Astrocyte of the spinal cord (primary cell): ENCODE results near the gene PACS2.

ENCODE experiments used
- DNase-seq: peaks from one replicate; pipeline ENCODE4 v3.0.0; 2011; ENCODE audit warnings: low read depth, low spot score
- H3K4me3 ChIP-seq: 2 replicates; pipeline ENCODE4 v1.5.1; 2011; ENCODE audit warnings: low read depth, mild to moderate bottlenecking, low read length, moderate library complexity
- in situ Hi-C: cut with HindIII; loops from 2 replicates; pipeline ENCODE4 v1.10.0; 2017; ENCODE audit warnings: low sequenced_read_pairs
- TF ChIP-seq, protein P1 (sequence below): IDR thresholded peaks from 2 replicates; pipeline ENCODE4 v1.5.1; 2012; ENCODE audit warnings: low read depth, mild to moderate bottlenecking, low read length, inconsistent platforms

The PACS2 gene

GRCh38 chr14:105315941-105316576 is 1.5 kb downstream of the PACS2 start:
- no peak for DNase-seq
- H3K4me3 ChIP-seq = peak overlapping the region; percentile 60
- in situ Hi-C loops = no loop called here
- TF ChIP-seq, protein P1, sequence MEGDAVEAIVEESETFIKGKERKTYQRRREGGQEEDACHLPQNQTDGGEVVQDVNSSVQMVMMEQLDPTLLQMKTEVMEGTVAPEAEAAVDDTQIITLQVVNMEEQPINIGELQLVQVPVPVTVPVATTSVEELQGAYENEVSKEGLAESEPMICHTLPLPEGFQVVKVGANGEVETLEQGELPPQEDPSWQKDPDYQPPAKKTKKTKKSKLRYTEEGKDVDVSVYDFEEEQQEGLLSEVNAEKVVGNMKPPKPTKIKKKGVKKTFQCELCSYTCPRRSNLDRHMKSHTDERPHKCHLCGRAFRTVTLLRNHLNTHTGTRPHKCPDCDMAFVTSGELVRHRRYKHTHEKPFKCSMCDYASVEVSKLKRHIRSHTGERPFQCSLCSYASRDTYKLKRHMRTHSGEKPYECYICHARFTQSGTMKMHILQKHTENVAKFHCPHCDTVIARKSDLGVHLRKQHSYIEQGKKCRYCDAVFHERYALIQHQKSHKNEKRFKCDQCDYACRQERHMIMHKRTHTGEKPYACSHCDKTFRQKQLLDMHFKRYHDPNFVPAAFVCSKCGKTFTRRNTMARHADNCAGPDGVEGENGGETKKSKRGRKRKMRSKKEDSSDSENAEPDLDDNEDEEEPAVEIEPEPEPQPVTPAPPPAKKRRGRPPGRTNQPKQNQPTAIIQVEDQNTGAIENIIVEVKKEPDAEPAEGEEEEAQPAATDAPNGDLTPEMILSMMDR = no peak

GRCh38 chr14:105316577-105316941 is 2.0 kb downstream of the PACS2 start:
- TF ChIP-seq, protein P1 = no peak
- DNase-seq = no peak
- in situ Hi-C loops = no loop called here
- no peak overlapping the region for H3K4me3 ChIP-seq

DNA sequence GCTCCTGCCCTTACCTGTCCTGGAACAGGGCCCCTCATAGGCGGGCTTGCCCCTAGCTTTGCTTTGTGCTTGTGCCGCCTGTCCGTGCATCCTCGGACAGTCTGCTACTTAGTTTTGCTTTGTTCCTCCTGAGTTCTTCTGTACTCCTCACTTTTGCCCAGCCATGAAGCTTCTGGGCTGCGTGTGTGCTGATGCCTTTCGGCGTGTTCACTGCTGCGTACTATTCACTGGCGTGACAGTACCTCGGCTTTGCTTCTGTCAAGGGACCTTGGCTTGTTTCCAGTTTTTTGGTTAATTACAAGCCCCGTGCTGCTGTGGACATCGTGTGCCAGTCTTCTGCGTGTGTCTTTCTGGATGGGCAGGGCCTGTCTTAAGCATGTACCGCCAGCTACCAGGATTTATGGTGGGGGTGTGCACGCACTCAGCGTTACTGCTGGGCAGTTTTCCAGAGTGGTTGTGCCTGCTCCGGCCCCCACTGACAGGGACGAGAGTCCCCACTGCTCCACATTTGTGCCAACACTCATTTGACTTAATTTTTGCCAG is 2.5 kb downstream of the PACS2 start:
- no peak overlapping the region for H3K4me3 ChIP-seq
- in situ Hi-C loops = no loop called here
- TF ChIP-seq, protein P1 = no peak
- no peak for DNase-seq

- in situ Hi-C loops = no loop called here
- peak; percentile 33 for DNase-seq
- TF ChIP-seq, protein P1 = no peak
- no peak overlapping the region for H3K4me3 ChIP-seq
Observed at GRCh38 chr14:105317546-105317945, 3.0 kb downstream of the PACS2 start.

- TF ChIP-seq, protein P1 = no peak
- DNase-seq = no peak
- no peak overlapping the region for H3K4me3 ChIP-seq
- in situ Hi-C loops = no loop called here
Observed at GRCh38 chr14:105322791-105323556, 8.4 kb downstream of the PACS2 start.

DNA sequence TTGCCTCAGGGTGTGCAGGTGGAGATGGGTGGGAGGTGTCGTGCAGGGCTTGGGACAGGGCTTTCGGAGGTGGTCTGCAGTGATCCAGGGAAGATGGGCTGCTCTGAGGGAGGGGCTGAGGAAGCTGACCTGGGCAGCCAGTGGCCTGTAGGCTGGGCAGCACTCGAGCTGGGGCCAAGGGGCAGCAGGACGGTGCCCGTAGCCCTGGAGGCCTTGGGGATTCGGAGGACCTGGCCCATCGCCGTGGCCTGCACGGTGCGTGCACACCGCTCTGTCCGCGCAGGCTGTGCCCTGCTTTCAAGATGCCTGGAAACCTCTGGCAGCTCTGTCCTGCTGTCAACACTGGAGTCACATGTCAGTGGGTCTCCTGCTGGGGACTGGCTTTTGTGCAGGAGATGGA is 9.1 kb downstream of the PACS2 start:
- TF ChIP-seq, protein P1 = no peak
- DNase-seq = no peak
- in situ Hi-C loops = no loop called here
- no peak overlapping the region for H3K4me3 ChIP-seq
